ENCODE data around the gene TSHZ1.

DNA sequence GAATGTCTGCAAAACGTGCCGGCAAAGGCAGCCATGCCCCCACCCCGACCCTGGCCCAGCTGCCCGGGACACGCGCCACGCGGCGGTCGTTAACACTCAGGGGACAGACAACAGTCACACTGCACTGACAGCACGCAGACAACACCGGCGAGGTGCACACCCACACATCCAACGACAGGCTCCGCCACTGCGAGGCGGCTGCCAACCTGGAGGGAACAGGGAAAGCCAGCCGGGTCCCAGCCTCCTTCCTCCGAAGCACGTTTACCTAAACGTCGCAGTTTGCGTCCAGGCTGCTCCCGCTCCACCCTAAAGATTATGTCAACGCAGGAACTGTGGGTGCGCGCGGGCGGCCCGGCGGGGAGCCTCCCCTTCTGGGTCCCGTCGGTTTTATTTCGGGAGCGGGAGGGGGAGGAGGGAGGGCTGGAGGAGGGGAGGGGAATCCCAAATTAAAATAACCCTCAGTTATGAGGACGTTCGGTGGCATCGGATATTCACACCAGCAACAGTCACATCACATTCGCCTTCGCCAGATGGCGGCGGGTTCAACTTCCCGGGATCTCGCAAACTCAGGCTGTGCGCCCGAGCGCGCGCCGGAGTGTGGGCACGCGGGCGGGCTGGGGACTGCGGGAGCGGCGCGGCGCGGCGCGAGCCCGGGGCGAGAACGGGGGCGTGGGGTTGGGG lies 2.3 kb upstream of the TSHZ1 start:
- TF ChIP-seq CTCF (conservative IDR thresholded peaks at IDR 0.05) (peak; percentile 10; the same call in 1 of the 2 replicates), ZFX (IDR thresholded peaks at IDR 0.05) (no peak)
